Measurements from ENCODE around the gene OLFM4. TPM values are rescaled to one million over a fixed set of nuclear protein-coding genes. Genes with fewer than 3 reads are reported as not detected.

The OLFM4 gene
- total and polyA plus RNA-seq, 2 of the 8 experiments (the other 6 are each of a cell fraction or from before 2014, with no cell fraction given) = not detected

DNA sequence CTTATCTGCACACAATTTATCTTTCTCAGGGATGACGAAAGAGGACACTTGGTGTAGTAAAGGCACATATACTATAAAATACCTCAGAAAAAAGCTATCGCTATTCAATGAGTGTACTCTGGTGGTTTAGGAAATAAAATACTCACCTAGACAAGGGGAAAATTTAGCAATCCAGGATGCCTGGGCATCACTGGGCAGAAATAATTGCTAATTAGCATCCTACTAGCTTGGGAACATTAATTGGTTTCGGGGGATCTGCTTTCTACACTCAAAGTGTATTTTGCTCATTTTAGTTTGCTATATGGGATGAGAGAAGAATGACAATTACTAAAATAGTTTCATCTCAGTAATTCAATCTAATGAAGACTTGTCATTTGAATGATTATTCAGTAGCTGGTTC, 60.3 kb downstream of the OLFM4 start (continued):
- TF ChIP-seq, protein P1, sequence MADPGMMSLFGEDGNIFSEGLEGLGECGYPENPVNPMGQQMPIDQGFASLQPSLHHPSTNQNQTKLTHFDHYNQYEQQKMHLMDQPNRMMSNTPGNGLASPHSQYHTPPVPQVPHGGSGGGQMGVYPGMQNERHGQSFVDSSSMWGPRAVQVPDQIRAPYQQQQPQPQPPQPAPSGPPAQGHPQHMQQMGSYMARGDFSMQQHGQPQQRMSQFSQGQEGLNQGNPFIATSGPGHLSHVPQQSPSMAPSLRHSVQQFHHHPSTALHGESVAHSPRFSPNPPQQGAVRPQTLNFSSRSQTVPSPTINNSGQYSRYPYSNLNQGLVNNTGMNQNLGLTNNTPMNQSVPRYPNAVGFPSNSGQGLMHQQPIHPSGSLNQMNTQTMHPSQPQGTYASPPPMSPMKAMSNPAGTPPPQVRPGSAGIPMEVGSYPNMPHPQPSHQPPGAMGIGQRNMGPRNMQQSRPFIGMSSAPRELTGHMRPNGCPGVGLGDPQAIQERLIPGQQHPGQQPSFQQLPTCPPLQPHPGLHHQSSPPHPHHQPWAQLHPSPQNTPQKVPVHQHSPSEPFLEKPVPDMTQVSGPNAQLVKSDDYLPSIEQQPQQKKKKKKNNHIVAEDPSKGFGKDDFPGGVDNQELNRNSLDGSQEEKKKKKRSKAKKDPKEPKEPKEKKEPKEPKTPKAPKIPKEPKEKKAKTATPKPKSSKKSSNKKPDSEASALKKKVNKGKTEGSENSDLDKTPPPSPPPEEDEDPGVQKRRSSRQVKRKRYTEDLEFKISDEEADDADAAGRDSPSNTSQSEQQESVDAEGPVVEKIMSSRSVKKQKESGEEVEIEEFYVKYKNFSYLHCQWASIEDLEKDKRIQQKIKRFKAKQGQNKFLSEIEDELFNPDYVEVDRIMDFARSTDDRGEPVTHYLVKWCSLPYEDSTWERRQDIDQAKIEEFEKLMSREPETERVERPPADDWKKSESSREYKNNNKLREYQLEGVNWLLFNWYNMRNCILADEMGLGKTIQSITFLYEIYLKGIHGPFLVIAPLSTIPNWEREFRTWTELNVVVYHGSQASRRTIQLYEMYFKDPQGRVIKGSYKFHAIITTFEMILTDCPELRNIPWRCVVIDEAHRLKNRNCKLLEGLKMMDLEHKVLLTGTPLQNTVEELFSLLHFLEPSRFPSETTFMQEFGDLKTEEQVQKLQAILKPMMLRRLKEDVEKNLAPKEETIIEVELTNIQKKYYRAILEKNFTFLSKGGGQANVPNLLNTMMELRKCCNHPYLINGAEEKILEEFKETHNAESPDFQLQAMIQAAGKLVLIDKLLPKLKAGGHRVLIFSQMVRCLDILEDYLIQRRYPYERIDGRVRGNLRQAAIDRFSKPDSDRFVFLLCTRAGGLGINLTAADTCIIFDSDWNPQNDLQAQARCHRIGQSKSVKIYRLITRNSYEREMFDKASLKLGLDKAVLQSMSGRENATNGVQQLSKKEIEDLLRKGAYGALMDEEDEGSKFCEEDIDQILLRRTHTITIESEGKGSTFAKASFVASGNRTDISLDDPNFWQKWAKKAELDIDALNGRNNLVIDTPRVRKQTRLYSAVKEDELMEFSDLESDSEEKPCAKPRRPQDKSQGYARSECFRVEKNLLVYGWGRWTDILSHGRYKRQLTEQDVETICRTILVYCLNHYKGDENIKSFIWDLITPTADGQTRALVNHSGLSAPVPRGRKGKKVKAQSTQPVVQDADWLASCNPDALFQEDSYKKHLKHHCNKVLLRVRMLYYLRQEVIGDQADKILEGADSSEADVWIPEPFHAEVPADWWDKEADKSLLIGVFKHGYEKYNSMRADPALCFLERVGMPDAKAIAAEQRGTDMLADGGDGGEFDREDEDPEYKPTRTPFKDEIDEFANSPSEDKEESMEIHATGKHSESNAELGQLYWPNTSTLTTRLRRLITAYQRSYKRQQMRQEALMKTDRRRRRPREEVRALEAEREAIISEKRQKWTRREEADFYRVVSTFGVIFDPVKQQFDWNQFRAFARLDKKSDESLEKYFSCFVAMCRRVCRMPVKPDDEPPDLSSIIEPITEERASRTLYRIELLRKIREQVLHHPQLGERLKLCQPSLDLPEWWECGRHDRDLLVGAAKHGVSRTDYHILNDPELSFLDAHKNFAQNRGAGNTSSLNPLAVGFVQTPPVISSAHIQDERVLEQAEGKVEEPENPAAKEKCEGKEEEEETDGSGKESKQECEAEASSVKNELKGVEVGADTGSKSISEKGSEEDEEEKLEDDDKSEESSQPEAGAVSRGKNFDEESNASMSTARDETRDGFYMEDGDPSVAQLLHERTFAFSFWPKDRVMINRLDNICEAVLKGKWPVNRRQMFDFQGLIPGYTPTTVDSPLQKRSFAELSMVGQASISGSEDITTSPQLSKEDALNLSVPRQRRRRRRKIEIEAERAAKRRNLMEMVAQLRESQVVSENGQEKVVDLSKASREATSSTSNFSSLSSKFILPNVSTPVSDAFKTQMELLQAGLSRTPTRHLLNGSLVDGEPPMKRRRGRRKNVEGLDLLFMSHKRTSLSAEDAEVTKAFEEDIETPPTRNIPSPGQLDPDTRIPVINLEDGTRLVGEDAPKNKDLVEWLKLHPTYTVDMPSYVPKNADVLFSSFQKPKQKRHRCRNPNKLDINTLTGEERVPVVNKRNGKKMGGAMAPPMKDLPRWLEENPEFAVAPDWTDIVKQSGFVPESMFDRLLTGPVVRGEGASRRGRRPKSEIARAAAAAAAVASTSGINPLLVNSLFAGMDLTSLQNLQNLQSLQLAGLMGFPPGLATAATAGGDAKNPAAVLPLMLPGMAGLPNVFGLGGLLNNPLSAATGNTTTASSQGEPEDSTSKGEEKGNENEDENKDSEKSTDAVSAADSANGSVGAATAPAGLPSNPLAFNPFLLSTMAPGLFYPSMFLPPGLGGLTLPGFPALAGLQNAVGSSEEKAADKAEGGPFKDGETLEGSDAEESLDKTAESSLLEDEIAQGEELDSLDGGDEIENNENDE (IDR thresholded peaks at IDR 0.05; ENCODE audit: insufficient replicate concordance, low read length) = no peak
- no peak for TF ChIP-seq CHD1 (IDR thresholded peaks at IDR 0.05; ENCODE audit: low read depth, low read length)
- TF ChIP-seq ASH2L (IDR thresholded peaks at IDR 0.05; ENCODE audit: low read length) = no peak
- no peak for TF ChIP-seq RFX5 (IDR thresholded peaks at IDR 0.05; ENCODE audit: borderline replicate concordance, low read depth, low read length)
- TF ChIP-seq, protein P2, sequence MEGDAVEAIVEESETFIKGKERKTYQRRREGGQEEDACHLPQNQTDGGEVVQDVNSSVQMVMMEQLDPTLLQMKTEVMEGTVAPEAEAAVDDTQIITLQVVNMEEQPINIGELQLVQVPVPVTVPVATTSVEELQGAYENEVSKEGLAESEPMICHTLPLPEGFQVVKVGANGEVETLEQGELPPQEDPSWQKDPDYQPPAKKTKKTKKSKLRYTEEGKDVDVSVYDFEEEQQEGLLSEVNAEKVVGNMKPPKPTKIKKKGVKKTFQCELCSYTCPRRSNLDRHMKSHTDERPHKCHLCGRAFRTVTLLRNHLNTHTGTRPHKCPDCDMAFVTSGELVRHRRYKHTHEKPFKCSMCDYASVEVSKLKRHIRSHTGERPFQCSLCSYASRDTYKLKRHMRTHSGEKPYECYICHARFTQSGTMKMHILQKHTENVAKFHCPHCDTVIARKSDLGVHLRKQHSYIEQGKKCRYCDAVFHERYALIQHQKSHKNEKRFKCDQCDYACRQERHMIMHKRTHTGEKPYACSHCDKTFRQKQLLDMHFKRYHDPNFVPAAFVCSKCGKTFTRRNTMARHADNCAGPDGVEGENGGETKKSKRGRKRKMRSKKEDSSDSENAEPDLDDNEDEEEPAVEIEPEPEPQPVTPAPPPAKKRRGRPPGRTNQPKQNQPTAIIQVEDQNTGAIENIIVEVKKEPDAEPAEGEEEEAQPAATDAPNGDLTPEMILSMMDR (IDR thresholded peaks at IDR 0.05; ENCODE audit: control extremely low read depth in 1 of 3, insufficient read depth in 1 of 3, low read depth in 1 of 3, low read length in 3 of 3) = no peak
- TF ChIP-seq TBP (IDR thresholded peaks at IDR 0.05; ENCODE audit: low read depth, low read length) = no peak
- no peak for TF ChIP-seq TCF12 (IDR thresholded peaks at IDR 0.05; ENCODE audit: low read depth, low read length)
